Forelimb muscle (tissue), 1 donor: ENCODE results near the gene EGFLAM. TPM values are rescaled to one million over a fixed set of nuclear protein-coding genes. Genes with fewer than 3 reads are reported as not detected.

Experiments
- DNase-seq: peaks from one replicate; pipeline ENCODE4 v3.0.0-alpha.2; 2013; ENCODE audit warnings: low read depth
- polyA plus RNA-seq: library from polyadenylated mRNA; unstranded; fragments of 120-200 nt; gene quantifications from one replicate; pipeline ENCODE4 v1.2.1, GENCODE V29; 2013; ENCODE audit not compliant: insufficient read length

EGFLAM gene
- polyA plus RNA-seq, 1 donor: 46.6 TPM

GRCh38 chr5:38447786-38448185 is 189.4 kb downstream of the EGFLAM start:
- DNase-seq: peak; percentile 83

GRCh38 chr5:38448568-38449350 is 190.4 kb downstream of the EGFLAM start:
- no peak for DNase-seq

- DNase-seq: no peak
Measured at GRCh38 chr5:38450627-38451026, 192.3 kb downstream of the EGFLAM start.

- DNase-seq: no peak
Measured at GRCh38 chr5:38451074-38451725, 192.8 kb downstream of the EGFLAM start.

GRCh38 chr5:38452201-38452600 is 193.8 kb downstream of the EGFLAM start:
- DNase-seq: no peak

- no peak for DNase-seq
Measured at GRCh38 chr5:38453506-38453905, 195.1 kb downstream of the EGFLAM start.

GRCh38 chr5:38453921-38454320 is 195.6 kb downstream of the EGFLAM start:
- DNase-seq: no peak

- DNase-seq: no peak
Measured at GRCh38 chr5:38455796-38456330, 197.5 kb downstream of the EGFLAM start.

GRCh38 chr5:38456657-38457399 is 198.5 kb downstream of the EGFLAM start:
- no peak for DNase-seq

- no peak for DNase-seq
Measured at GRCh38 chr5:38458174-38458573, 199.8 kb downstream of the EGFLAM start.

- no peak for DNase-seq
Measured at GRCh38 chr5:38462976-38463633, 204.7 kb downstream of the EGFLAM start.

- no peak for DNase-seq
Measured at GRCh38 chr5:38463634-38464521, 205.5 kb downstream of the EGFLAM start.

- DNase-seq: no peak
Measured at GRCh38 chr5:38465061-38465460, 206.7 kb downstream of the EGFLAM start.

- no peak for DNase-seq
Measured at GRCh38 chr5:38465702-38466423, 207.5 kb downstream of the EGFLAM start.

GRCh38 chr5:38466424-38467189 is 208.2 kb downstream of the EGFLAM start:
- no peak for DNase-seq

- DNase-seq: no peak
Measured at GRCh38 chr5:38467353-38468040, 209.1 kb downstream of the EGFLAM start.

GRCh38 chr5:38468202-38468673 is 209.9 kb downstream of the EGFLAM start:
- DNase-seq: no peak

- DNase-seq: no peak
Measured at GRCh38 chr5:38468978-38469706, 210.8 kb downstream of the EGFLAM start.
